GM12878 (cell line): ENCODE measurements around the gene ATP6V1C2.

Source experiments
- CHD2 ChIP-seq: IDR thresholded peaks from 2 replicates; pipeline ENCODE4 v1.6.1; 2011; ENCODE audit warnings: low read depth, low read length, improper control_type of control experiment, borderline replicate concordance
- POLR2A ChIP-seq: IDR thresholded peaks from 2 replicates; pipeline ENCODE4 v1.6.1; 2011; ENCODE audit warnings: low read depth, mild to moderate bottlenecking, low read length
- RB1 ChIP-seq: fragments of 450-650 bp; formaldehyde crosslinking; IDR thresholded peaks from 2 replicates; pipeline ENCODE4 v1.6.1; 2017; ENCODE audit warnings: mild to moderate bottlenecking, borderline replicate concordance
- RBBP5 ChIP-seq: fragments of 200-600 bp; sonication (generic); conservative IDR thresholded peaks from 2 replicates; pipeline ENCODE4 v1.6.1; 2016
- SRF ChIP-seq, 2 experiments: IDR thresholded peaks; 2 replicates each; pipeline ENCODE4 v1.6.1; 2011; ENCODE audit warnings: low read depth in 2 of 2, low read length in 2 of 2, mild to moderate bottlenecking in 1 of 2, moderate library complexity in 1 of 2
- YY1 ChIP-seq: IDR thresholded peaks from 2 replicates; pipeline ENCODE4 v1.6.1; 2011; ENCODE audit warnings: low read depth, mild to moderate bottlenecking, low read length
- TF ChIP-seq, protein P1 (sequence below), 3 experiments: IDR thresholded peaks in 2 of 3; conservative IDR thresholded peaks in 1 of 3; 2 replicates each; pipeline ENCODE4 v1.5.1; 2011; ENCODE audit warnings: low read depth in 3 of 3, low read length in 3 of 3, mild to moderate bottlenecking in 3 of 3, control low read depth in 2 of 3, moderate library complexity in 2 of 3, inconsistent platforms in 1 of 3, mixed read lengths in 1 of 3; ENCODE audit not compliant: control insufficient read depth in 2 of 3, insufficient read depth in 1 of 3; ENCODE audit errors: extremely low read depth in 1 of 3
- TF ChIP-seq, protein P2 (sequence below): fragments of 450-650 bp; IDR thresholded peaks from 2 replicates; pipeline ENCODE4 v1.6.1; 2017; ENCODE audit warnings: mild to moderate bottlenecking, low read depth, inconsistent platforms; ENCODE audit not compliant: poor library complexity, severe bottlenecking
- TF ChIP-seq, protein P3 (sequence below): fragments of 450-650 bp; formaldehyde crosslinking; IDR thresholded peaks from 2 replicates; pipeline ENCODE4 v1.5.0; 2022; ENCODE audit warnings: mild to moderate bottlenecking, missing genetic modification characterization

DNA sequence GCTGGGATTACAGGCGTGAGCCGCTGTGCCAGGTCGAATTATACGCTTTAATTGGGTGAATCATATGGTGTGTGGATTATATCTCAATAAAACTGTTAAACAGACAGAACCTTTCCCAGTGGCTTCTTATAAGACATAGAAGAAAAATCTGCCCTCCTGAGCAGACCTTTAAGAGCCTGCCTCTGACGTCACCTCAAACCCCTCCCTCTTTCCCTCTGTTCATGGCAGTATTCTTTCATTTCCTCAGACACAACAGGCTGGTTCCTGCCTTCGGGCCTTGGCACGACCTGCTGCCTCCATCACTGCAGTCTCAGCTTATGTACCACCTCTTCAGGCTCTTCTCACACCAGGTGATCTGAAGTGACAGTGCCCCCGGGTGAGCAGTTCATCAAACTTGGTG lies 105.2 kb downstream of the ATP6V1C2 start:
- TF ChIP-seq CHD2 = no peak
- TF ChIP-seq, protein P1, sequence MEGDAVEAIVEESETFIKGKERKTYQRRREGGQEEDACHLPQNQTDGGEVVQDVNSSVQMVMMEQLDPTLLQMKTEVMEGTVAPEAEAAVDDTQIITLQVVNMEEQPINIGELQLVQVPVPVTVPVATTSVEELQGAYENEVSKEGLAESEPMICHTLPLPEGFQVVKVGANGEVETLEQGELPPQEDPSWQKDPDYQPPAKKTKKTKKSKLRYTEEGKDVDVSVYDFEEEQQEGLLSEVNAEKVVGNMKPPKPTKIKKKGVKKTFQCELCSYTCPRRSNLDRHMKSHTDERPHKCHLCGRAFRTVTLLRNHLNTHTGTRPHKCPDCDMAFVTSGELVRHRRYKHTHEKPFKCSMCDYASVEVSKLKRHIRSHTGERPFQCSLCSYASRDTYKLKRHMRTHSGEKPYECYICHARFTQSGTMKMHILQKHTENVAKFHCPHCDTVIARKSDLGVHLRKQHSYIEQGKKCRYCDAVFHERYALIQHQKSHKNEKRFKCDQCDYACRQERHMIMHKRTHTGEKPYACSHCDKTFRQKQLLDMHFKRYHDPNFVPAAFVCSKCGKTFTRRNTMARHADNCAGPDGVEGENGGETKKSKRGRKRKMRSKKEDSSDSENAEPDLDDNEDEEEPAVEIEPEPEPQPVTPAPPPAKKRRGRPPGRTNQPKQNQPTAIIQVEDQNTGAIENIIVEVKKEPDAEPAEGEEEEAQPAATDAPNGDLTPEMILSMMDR (IDR thresholded peaks at IDR 0.05 in 2 of 3, conservative IDR thresholded peaks at IDR 0.05 in 1 of 3; ENCODE audit: control insufficient read depth in 2 of 3, extremely low read depth in 1 of 3, insufficient read depth in 1 of 3, low read depth in 3 of 3, low read length in 3 of 3) = no peak
- TF ChIP-seq, protein P2, sequence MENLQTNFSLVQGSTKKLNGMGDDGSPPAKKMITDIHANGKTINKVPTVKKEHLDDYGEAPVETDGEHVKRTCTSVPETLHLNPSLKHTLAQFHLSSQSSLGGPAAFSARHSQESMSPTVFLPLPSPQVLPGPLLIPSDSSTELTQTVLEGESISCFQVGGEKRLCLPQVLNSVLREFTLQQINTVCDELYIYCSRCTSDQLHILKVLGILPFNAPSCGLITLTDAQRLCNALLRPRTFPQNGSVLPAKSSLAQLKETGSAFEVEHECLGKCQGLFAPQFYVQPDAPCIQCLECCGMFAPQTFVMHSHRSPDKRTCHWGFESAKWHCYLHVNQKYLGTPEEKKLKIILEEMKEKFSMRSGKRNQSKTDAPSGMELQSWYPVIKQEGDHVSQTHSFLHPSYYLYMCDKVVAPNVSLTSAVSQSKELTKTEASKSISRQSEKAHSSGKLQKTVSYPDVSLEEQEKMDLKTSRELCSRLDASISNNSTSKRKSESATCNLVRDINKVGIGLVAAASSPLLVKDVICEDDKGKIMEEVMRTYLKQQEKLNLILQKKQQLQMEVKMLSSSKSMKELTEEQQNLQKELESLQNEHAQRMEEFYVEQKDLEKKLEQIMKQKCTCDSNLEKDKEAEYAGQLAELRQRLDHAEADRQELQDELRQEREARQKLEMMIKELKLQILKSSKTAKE = no peak
- TF ChIP-seq POLR2A = no peak
- no peak for TF ChIP-seq RB1
- TF ChIP-seq SRF (IDR thresholded peaks at IDR 0.05; ENCODE audit: low read depth in 2 of 2, low read length in 2 of 2) = no peak
- TF ChIP-seq RBBP5 = no peak
- TF ChIP-seq, protein P3, sequence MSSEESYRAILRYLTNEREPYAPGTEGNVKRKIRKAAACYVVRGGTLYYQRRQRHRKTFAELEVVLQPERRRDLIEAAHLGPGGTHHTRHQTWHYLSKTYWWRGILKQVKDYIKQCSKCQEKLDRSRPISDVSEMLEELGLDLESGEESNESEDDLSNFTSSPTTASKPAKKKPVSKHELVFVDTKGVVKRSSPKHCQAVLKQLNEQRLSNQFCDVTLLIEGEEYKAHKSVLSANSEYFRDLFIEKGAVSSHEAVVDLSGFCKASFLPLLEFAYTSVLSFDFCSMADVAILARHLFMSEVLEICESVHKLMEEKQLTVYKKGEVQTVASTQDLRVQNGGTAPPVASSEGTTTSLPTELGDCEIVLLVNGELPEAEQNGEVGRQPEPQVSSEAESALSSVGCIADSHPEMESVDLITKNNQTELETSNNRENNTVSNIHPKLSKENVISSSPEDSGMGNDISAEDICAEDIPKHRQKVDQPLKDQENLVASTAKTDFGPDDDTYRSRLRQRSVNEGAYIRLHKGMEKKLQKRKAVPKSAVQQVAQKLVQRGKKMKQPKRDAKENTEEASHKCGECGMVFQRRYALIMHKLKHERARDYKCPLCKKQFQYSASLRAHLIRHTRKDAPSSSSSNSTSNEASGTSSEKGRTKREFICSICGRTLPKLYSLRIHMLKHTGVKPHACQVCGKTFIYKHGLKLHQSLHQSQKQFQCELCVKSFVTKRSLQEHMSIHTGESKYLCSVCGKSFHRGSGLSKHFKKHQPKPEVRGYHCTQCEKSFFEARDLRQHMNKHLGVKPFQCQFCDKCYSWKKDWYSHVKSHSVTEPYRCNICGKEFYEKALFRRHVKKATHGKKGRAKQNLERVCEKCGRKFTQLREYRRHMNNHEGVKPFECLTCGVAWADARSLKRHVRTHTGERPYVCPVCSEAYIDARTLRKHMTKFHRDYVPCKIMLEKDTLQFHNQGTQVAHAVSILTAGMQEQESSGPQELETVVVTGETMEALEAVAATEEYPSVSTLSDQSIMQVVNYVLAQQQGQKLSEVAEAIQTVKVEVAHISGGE (CRISPR knock-in tag) = no peak
- no peak for TF ChIP-seq YY1
